Renal cortical epithelial cell (primary cell): ENCODE results near the gene SCAMP4. TPM values are rescaled to one million over a fixed set of nuclear protein-coding genes. Genes with fewer than 3 reads are reported as not detected.
A peak's percentile ranks its signal among the peaks of the same experiment; 100 is the strongest.

Experiments used
- DNase-seq: peaks from one replicate; pipeline ENCODE4 v3.0.0-alpha.2; 2011; ENCODE audit warnings: low read depth
- total RNA-seq: library from RNA; depleted of rRNA; stranded (reverse); fragments of >200 nt; gene quantifications from 2 replicates; pipeline ENCODE4 v1.2.3, GENCODE V29; 2014

SCAMP4 gene
- 45.5 and 135 TPM in 2 replicates for total RNA-seq

GRCh38 chr19:1905110-1905862 is at the start of gene SCAMP4, which contains the start of gene ADAT3:
Gene SCAMP4 (plus strand): TSS chr19:1905399. CDS start chr19:1915020, 9,621 bp downstream.
Gene ADAT3 (plus strand): TSS chr19:1905399. CDS start chr19:1912048, 6,649 bp downstream.
- DNase-seq, result peak; percentile 92

GRCh38 chr19:1855828-1856255 is 49.4 kb upstream of the SCAMP4 start:
- no peak for DNase-seq

GRCh38 chr19:1856345-1856697 is 48.9 kb upstream of the SCAMP4 start:
- DNase-seq, result no peak

GRCh38 chr19:1856698-1857603 is 48.2 kb upstream of the SCAMP4 start:
- peak; percentile 77 for DNase-seq

- no peak for DNase-seq
Measured at GRCh38 chr19:1857648-1858326, 47.4 kb upstream of the SCAMP4 start.

- no peak for DNase-seq
Measured at GRCh38 chr19:1858412-1859081, 46.7 kb upstream of the SCAMP4 start.

- no peak for DNase-seq
Measured at GRCh38 chr19:1859331-1859781, 45.8 kb upstream of the SCAMP4 start.

GRCh38 chr19:1860042-1860775 is 45.0 kb upstream of the SCAMP4 start:
- DNase-seq, result peak; percentile 75

- no peak for DNase-seq
Measured at GRCh38 chr19:1860821-1861598, 44.2 kb upstream of the SCAMP4 start.

- no peak for DNase-seq
Measured at GRCh38 chr19:1861599-1862031, 43.6 kb upstream of the SCAMP4 start.

GRCh38 chr19:1862068-1862423 is 43.2 kb upstream of the SCAMP4 start:
- no peak for DNase-seq

GRCh38 chr19:1862424-1863327 is 42.5 kb upstream of the SCAMP4 start:
- no peak for DNase-seq

GRCh38 chr19:1863328-1863637 is 41.9 kb upstream of the SCAMP4 start, which contains the start of gene KLF16:
Gene KLF16 (minus strand): TSS chr19:1863579. CDS start chr19:1863497, 82 bp downstream.
- DNase-seq, result no peak

GRCh38 chr19:1863638-1864479 is 41.3 kb upstream of the SCAMP4 start:
- peak; percentile 61 for DNase-seq

GRCh38 chr19:1864480-1865171 is 40.6 kb upstream of the SCAMP4 start:
- DNase-seq, result no peak

- no peak for DNase-seq
Measured at GRCh38 chr19:1865172-1866010, 39.8 kb upstream of the SCAMP4 start.
